ENCODE data around the gene MYOM3.
A peak's percentile ranks its signal among the peaks of the same experiment; 100 is the strongest.
"Not testable (repeated sequence)": the region's sequence is repeated elsewhere in the genome, so short reads cannot be mapped to it uniquely, and the experiment has no call there.

Gene MYOM3

DNA sequence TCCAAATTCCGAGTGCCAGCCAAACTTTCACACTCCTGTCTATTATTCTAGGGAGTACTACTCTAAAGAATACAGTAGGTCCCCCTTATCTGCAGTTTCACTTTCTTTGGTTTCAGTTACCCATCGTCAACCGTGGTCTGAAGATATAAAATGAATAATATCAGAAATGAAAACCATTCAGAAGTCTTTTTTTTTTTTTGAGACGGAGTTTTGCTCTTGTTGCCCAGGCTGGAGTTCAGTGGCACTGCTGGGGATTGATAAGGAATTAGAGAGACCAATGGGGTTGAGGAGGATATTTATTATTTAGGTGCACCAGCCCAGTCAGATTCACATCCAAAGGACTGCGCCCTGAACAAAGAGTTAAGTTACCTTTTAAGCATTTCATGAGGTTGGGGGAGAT, 79.0 kb downstream of the MYOM3 start:
- DNase-seq (ENCODE audit: extremely low read depth, low read depth) = no peak
- TF ChIP-seq, protein P1, sequence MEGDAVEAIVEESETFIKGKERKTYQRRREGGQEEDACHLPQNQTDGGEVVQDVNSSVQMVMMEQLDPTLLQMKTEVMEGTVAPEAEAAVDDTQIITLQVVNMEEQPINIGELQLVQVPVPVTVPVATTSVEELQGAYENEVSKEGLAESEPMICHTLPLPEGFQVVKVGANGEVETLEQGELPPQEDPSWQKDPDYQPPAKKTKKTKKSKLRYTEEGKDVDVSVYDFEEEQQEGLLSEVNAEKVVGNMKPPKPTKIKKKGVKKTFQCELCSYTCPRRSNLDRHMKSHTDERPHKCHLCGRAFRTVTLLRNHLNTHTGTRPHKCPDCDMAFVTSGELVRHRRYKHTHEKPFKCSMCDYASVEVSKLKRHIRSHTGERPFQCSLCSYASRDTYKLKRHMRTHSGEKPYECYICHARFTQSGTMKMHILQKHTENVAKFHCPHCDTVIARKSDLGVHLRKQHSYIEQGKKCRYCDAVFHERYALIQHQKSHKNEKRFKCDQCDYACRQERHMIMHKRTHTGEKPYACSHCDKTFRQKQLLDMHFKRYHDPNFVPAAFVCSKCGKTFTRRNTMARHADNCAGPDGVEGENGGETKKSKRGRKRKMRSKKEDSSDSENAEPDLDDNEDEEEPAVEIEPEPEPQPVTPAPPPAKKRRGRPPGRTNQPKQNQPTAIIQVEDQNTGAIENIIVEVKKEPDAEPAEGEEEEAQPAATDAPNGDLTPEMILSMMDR (IDR thresholded peaks at IDR 0.05; ENCODE audit: low read depth, low read length) = no peak

DNA sequence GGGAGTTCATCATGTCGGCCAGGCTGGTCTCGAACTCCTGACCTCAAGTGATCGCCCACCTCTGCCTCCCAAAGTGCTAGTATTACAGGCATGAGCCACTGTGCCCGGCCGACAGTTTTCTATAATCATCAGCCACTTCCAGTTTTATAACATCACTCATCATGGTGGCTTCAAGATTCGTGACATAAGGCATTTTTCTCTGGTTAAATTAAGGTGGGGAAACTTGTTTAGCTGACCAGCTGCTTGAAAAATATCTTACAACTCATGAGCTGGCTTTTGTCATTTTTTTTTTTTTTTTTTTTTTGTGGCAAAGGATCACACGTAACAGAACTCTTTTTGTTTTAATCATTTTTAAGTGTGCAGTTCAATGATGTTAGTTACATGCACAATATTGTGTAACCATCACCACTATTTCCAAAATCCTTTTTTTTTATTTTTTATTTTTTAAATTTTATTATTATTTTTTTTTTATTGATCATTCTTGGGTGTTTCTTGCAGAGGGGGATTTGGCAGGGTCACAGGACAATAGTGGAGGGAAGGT, 80.9 kb downstream of the MYOM3 start:
- DNase-seq (ENCODE audit: extremely low read depth, low read depth) = not testable (repeated sequence)

GRCh38 chr1:24027838-24028468, 84.0 kb downstream of the MYOM3 start:
- TF ChIP-seq, protein P1 (IDR thresholded peaks at IDR 0.05; ENCODE audit: low read depth, low read length) = peak; percentile 62
- no peak for DNase-seq (ENCODE audit: extremely low read depth, low read depth)

- TF ChIP-seq, protein P1 (IDR thresholded peaks at IDR 0.05; ENCODE audit: low read depth, low read length) = no peak
- no peak for DNase-seq (ENCODE audit: extremely low read depth, low read depth)
These were observed 89.2 kb downstream of the MYOM3 start for GRCh38 chr1:24022581-24023361.

GRCh38 chr1:24021403-24022266, 90.3 kb downstream of the MYOM3 start:
- DNase-seq (ENCODE audit: extremely low read depth, low read depth) = no peak
- TF ChIP-seq, protein P1 (IDR thresholded peaks at IDR 0.05; ENCODE audit: low read depth, low read length) = no peak

DNA sequence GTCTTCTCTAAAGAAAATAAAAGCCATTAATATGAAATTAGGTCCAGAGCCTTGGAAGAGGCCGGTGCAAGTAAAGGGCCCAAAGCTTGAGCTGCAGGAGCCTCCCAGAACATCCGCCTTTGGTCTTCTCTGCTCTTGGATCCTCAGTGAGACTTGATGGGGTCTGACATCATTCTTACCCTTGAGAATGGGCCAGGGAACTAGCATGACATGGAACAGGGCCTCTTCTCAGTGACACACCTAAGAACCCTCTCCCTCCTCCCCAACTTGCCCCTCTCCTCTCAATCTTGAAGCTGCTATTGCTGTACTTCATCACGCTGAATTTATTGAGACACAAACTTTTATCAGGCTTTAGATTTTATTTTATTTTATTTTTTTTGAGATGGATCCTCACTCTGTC, 91.5 kb downstream of the MYOM3 start:
- TF ChIP-seq, protein P1 (IDR thresholded peaks at IDR 0.05; ENCODE audit: low read depth, low read length) = no peak
- DNase-seq (ENCODE audit: extremely low read depth, low read depth) = no peak

- TF ChIP-seq, protein P1 (IDR thresholded peaks at IDR 0.05; ENCODE audit: low read depth, low read length) = no peak
- no peak for DNase-seq (ENCODE audit: extremely low read depth, low read depth)
These were observed 91.9 kb downstream of the MYOM3 start for GRCh38 chr1:24020025-24020424.
